ENCODE results near the gene SHISAL1. TPM values are rescaled to one million over a fixed set of nuclear protein-coding genes. Genes with fewer than 3 reads are reported as not detected.

The SHISAL1 gene
- total RNA-seq, 1 donor from 2014 or later: 3.2 TPM

GRCh38 chr22:44332946-44333345 lies 20.2 kb upstream of the SHISAL1 start:
- no peak for DNase-seq
- no peak overlapping the region for H3K4me3 Mint-ChIP-seq (ENCODE audit: unreplicated experiment)
- TF ChIP-seq CTCF (IDR thresholded peaks at IDR 0.05; ENCODE audit: partially characterized antibody, unreplicated experiment): no peak
- peak overlapping the region; percentile 19 for H3K27ac Mint-ChIP-seq (ENCODE audit: unreplicated experiment)
- H3K4me1 Mint-ChIP-seq (ENCODE audit: low read depth, unreplicated experiment): peaks cover 13% of the 10 kb centered on the region
- H3K27me3 Mint-ChIP-seq (ENCODE audit: unreplicated experiment): peaks cover 17% of the 10 kb centered on the region
- peaks cover 6% of the 10 kb centered on the region for H3K9me3 Mint-ChIP-seq (ENCODE audit: unreplicated experiment)
- H3K36me3 Mint-ChIP-seq (ENCODE audit: unreplicated experiment): no peaks in the 10 kb centered on the region

- TF ChIP-seq CTCF (IDR thresholded peaks at IDR 0.05; ENCODE audit: partially characterized antibody, unreplicated experiment): no peak
- peak; percentile 67 for DNase-seq
- H3K27me3 Mint-ChIP-seq (ENCODE audit: unreplicated experiment): peaks cover 16% of the 10 kb centered on the region
- peaks cover 13% of the 10 kb centered on the region for H3K4me1 Mint-ChIP-seq (ENCODE audit: low read depth, unreplicated experiment)
- H3K9me3 Mint-ChIP-seq (ENCODE audit: unreplicated experiment): peaks cover 8% of the 10 kb centered on the region
- H3K4me3 Mint-ChIP-seq (ENCODE audit: unreplicated experiment): peak overlapping the region; percentile 89
- no peaks in the 10 kb centered on the region for H3K36me3 Mint-ChIP-seq (ENCODE audit: unreplicated experiment)
- H3K27ac Mint-ChIP-seq (ENCODE audit: unreplicated experiment): peak overlapping the region; percentile 71
Observed at GRCh38 chr22:44331881-44332714, 19.3 kb upstream of the SHISAL1 start.

DNA sequence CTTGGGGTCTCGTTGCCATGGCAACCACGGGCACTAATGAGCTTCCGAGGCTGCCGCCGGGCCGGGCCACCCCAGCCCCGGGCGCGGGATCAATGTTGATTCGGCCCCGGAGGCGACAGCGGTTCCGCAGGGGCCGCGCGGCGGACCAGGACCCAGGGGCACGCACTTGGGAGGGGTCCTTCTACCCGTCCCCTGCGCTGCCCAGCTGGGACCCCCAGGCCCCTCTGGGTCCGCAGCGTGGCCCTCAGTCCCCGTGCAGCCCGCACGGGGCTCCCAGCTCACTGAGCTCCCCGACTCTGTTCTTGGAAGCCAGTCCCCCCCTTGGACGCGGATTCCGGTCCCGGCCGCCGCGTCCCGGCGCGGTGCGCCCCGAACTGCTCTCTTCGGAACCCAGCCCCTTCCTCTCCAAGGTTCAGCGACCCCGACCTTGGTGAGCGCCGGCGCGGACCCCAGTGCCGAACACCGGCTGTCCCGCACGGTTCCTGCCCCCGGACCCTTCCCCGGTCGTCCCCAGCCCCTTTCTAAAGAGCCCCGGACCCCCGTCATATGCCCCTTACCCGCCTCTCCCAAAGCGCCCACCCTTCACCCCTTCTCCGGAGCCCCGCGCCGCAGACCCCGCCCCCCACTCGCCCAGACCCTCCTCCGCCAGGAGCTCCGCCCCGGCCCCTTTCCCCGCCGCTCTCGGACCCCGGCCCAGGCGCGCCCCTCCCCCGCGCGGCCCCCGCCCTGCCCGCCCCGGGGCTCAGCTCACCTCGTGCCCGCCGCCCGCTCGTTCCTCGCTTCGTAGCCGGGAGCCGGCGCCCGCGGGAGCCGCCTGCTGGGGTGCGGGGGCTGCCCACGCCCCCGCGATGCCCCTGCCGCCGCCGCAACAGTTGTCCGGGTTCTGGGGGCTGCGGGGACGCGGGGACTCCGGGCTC lies 18.3 kb upstream of the SHISAL1 start:
- Mint-ChIP-seq H3K27ac (ENCODE audit: unreplicated experiment) (no peak overlapping the region), H3K4me3 (ENCODE audit: unreplicated experiment) (peak overlapping the region; percentile 60), H3K27me3 (ENCODE audit: unreplicated experiment) (peaks cover 16% of the 10 kb centered on the region), H3K9me3 (ENCODE audit: unreplicated experiment) (peaks cover 14% of the 10 kb centered on the region), H3K4me1 (ENCODE audit: low read depth, unreplicated experiment) (peaks cover 23% of the 10 kb centered on the region), H3K36me3 (ENCODE audit: unreplicated experiment) (no peaks in the 10 kb centered on the region)
- TF ChIP-seq CTCF (IDR thresholded peaks at IDR 0.05; ENCODE audit: partially characterized antibody, unreplicated experiment): no peak
- peak; percentile 59 for DNase-seq

- Mint-ChIP-seq H3K4me1 (ENCODE audit: low read depth, unreplicated experiment) (peaks cover 29% of the 10 kb centered on the region), H3K27me3 (ENCODE audit: unreplicated experiment) (peaks cover 16% of the 10 kb centered on the region), H3K9me3 (ENCODE audit: unreplicated experiment) (peaks cover 15% of the 10 kb centered on the region), H3K36me3 (ENCODE audit: unreplicated experiment) (no peaks in the 10 kb centered on the region), H3K4me3 (ENCODE audit: unreplicated experiment) (no peak overlapping the region), H3K27ac (ENCODE audit: unreplicated experiment) (no peak overlapping the region)
- DNase-seq: no peak
- TF ChIP-seq CTCF (IDR thresholded peaks at IDR 0.05; ENCODE audit: partially characterized antibody, unreplicated experiment): no peak
Observed at GRCh38 chr22:44330188-44330743, 17.5 kb upstream of the SHISAL1 start.

Data from glutamatergic neuron (in vitro differentiated cells).